LNCAP (cell line): ENCODE data around the gene COL11A1.

ENCODE experiments used
- CTCF ChIP-seq: fragments of 450-650 bp; IDR thresholded peaks from 2 replicates; pipeline ENCODE4 v1.5.1; 2017; ENCODE audit warnings: mild to moderate bottlenecking

COL11A1 gene

GRCh38 chr1:103107741-103108375 lies 464 bp downstream of the COL11A1 start:
- TF ChIP-seq CTCF: no peak

DNA sequence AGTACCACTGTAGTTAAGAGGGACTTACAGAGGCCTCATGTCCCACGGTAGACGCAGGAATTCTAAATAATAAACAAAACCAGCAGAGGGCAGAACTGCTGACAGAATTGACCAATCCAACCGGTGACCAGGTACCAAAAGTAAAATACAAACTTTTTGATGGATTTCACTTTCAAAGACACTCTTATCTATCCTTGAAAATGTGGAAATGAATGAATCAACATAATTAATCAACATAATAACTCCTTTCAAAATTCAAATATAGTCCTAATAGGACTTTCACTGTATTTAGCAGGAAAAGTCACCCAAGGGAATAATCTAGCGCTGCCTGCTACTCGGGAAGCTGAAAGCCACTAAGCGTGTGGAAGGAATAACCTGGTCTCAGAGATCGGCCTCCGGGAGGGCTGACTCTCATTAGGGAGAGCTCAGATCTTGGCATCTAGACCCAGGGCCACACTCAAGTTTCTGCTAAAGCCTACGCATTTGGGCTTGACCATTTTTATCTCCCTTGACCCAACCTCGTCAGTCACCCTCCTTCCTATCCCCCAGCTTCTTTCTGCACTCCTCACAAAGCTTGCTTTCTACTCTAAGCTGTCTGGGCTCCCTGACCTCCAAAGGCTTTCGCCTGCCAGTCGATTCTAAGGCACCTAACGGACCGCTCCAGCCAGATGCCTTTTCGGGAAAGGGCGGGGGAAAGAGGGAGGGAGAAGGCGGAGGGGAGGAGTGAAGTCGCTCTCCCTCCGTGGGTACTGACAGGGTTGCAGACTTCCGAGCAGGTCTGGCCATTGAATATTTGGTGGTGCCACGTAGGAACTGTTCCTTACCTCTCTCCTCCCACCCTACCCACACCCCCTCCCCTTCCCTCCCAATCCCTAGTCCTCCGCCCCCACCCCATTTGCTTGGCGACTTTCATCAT lies 1.6 kb downstream of the COL11A1 start:
- TF ChIP-seq CTCF: peak; percentile 63

- TF ChIP-seq CTCF: no peak
Observed at GRCh38 chr1:103101399-103101798, 6.9 kb downstream of the COL11A1 start.

- no peak for TF ChIP-seq CTCF
Observed at GRCh38 chr1:103089221-103089620, 19.1 kb downstream of the COL11A1 start.

DNA sequence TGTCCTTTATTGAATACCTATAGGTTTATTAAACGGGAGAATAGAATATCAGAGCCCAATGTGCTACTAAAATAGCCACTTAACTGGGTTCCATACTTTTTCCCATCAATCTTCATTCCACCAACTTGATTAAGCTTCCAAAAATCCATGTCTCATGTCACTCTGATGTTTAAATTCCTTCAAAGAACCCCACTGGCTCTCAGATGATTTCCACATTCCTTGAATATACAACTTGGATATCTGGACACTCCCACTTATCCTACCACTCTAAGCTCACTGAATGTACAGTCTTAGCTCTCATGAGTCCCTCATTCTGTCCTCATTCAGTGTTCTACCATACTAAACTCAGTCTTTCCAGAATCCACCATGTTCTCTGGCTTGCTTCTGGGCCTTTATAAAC lies 21.1 kb downstream of the COL11A1 start:
- TF ChIP-seq CTCF: no peak

DNA sequence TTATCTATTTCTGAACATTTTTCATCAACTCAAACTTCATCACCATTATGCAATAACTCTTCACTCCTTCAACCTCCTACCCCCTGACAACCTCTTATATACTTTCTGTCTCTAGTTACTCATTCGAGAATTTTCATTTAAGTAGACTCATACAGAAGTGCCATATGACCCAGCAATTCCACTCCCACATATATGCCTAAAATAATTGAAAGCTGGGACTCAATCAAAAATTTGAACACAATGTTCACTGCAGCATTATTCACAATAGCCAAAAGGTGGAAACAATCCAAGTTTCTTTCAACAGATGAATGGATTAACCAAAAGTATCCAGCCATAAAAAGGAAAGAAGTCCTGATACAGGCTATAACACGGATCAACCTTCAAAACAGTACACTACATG lies 24.1 kb downstream of the COL11A1 start:
- TF ChIP-seq CTCF: no peak

DNA sequence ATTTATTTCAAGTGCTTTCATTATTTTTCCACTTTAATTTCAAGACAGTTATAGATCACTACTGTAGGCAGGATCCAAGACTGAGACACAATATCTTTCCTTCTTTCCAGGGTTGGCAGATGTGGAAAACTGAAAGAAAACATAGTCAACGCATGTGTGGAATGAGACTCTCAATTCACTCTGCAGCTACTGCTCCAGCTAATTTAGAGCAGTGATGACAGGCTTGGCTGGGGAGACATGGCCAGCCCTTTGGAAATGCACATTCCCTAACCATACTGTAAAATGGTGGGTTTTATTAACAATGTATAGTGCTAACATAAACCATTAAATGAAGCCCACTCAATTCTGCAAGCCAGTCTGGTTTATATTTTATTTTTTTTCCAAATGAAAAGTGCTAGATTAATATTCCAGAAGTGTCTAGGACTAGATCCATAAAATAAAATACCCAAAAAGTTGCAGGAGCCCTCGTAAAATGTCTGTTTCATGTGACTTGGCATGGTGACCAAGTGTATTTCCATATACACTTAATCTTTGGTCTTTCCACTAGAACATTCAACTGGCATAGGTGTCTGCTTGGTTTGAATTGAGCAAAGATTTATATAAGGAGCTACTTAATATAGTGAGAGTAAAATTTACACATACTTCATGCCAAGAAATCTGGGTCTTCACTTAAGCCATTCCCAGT lies 32.9 kb downstream of the COL11A1 start:
- no peak for TF ChIP-seq CTCF
